Measurements from ENCODE around the gene GJB3. TPM values are rescaled to one million over a fixed set of nuclear protein-coding genes. Genes with fewer than 3 reads are reported as not detected.

The GJB3 gene
- total RNA-seq, 4 donors from 2014 or later, result 1.0 to 4.7 TPM; not detected in 2

- Histone ChIP-seq H3K4me3 (no peak overlapping the region), H3K36me3 (no peaks in the 10 kb centered on the region), H3K9me3 (no peaks in the 10 kb centered on the region), H3K4me1 (peaks cover 0 to 9% of the 10 kb centered on the region in 2 donors), H3K27ac (no peak overlapping the region), H3K27me3 (peaks cover 8 to 28% of the 10 kb centered on the region in 2 donors)
- DNase-seq, result no peak
- TF ChIP-seq POLR2A (IDR thresholded peaks at IDR 0.05), result no peak
- no peak for TF ChIP-seq CTCF (IDR thresholded peaks at IDR 0.05)
- intact Hi-C loops (cut with DNase I; ENCODE audit: low total_unique reads), result no loop called here
Observed at GRCh38 chr1:34780528-34780927, 486 bp upstream of the GJB3 start.

GRCh38 chr1:34781844-34782391 is 904 bp downstream of the GJB3 start:
- no peaks in the 10 kb centered on the region for H3K9me3 ChIP-seq
- TF ChIP-seq POLR2A (IDR thresholded peaks at IDR 0.05) (no peak), CTCF (IDR thresholded peaks at IDR 0.05) (no peak)
- no peak for DNase-seq
- intact Hi-C loops (cut with DNase I; ENCODE audit: low total_unique reads), result no loop called here
- H3K4me3 ChIP-seq, result no peak overlapping the region
- H3K27me3 ChIP-seq, result peaks cover 8 to 28% of the 10 kb centered on the region in 2 donors
- H3K4me1 ChIP-seq, result peaks cover 0 to 9% of the 10 kb centered on the region in 2 donors
- no peak overlapping the region for H3K27ac ChIP-seq
- H3K36me3 ChIP-seq, result no peaks in the 10 kb centered on the region

DNA sequence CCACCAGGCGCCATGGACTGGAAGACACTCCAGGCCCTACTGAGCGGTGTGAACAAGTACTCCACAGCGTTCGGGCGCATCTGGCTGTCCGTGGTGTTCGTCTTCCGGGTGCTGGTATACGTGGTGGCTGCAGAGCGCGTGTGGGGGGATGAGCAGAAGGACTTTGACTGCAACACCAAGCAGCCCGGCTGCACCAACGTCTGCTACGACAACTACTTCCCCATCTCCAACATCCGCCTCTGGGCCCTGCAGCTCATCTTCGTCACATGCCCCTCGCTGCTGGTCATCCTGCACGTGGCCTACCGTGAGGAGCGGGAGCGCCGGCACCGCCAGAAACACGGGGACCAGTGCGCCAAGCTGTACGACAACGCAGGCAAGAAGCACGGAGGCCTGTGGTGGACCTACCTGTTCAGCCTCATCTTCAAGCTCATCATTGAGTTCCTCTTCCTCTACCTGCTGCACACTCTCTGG is 3.8 kb downstream of the GJB3 start:
- intact Hi-C loops (cut with DNase I; ENCODE audit: low total_unique reads), result loop anchor here (5.0 kb wide), 1 partner anchor 68 kb away; no protein-coding TSS in a partner anchor
- Histone ChIP-seq H3K4me3 (no peak overlapping the region), H3K27ac (no peak overlapping the region), H3K27me3 (peaks cover 8 to 28% of the 10 kb centered on the region in 2 donors), H3K9me3 (no peaks in the 10 kb centered on the region), H3K36me3 (no peaks in the 10 kb centered on the region), H3K4me1 (peaks cover 0 to 9% of the 10 kb centered on the region in 2 donors)
- TF ChIP-seq POLR2A (IDR thresholded peaks at IDR 0.05) (no peak), CTCF (IDR thresholded peaks at IDR 0.05) (no peak)
- DNase-seq, result no peak

DNA sequence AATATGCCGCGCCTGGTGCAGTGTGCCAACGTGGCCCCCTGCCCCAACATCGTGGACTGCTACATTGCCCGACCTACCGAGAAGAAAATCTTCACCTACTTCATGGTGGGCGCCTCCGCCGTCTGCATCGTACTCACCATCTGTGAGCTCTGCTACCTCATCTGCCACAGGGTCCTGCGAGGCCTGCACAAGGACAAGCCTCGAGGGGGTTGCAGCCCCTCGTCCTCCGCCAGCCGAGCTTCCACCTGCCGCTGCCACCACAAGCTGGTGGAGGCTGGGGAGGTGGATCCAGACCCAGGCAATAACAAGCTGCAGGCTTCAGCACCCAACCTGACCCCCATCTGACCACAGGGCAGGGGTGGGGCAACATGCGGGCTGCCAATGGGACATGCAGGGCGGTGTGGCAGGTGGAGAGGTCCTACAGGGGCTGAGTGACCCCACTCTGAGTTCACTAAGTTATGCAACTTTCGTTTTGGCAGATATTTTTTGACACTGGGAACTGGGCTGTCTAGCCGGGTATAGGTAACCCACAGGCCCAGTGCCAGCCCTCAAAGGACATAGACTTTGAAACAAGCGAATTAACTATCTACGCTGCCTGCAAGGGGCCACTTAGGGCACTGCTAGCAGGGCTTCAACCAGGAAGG is 4.3 kb downstream of the GJB3 start:
- TF ChIP-seq CTCF (IDR thresholded peaks at IDR 0.05) (no peak), POLR2A (IDR thresholded peaks at IDR 0.05) (no peak)
- intact Hi-C loops (cut with DNase I; ENCODE audit: low total_unique reads), result loop anchor here (5.0 kb wide), 1 partner anchor 67 kb away; no protein-coding TSS in a partner anchor
- Histone ChIP-seq H3K4me3 (no peak overlapping the region), H3K9me3 (no peaks in the 10 kb centered on the region), H3K36me3 (no peaks in the 10 kb centered on the region), H3K27me3 (peaks cover 8 to 27% of the 10 kb centered on the region in 2 donors), H3K27ac (no peak overlapping the region), H3K4me1 (peaks cover 0 to 9% of the 10 kb centered on the region in 2 donors)
- DNase-seq, result no peak

DNA sequence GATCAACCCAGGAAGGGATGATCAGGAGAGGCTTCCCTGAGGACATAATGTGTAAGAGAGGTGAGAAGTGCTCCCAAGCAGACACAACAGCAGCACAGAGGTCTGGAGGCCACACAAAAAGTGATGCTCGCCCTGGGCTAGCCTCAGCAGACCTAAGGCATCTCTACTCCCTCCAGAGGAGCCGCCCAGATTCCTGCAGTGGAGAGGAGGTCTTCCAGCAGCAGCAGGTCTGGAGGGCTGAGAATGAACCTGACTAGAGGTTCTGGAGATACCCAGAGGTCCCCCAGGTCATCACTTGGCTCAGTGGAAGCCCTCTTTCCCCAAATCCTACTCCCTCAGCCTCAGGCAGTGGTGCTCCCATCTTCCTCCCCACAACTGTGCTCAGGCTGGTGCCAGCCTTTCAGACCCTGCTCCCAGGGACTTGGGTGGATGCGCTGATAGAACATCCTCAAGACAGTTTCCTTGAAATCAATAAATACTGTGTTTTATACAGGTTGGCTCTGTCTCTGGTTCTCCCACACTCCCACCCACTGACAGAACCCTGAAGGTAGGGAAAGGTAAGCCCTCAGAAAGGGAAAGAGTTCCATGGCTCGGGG is 5.0 kb downstream of the GJB3 start:
- Histone ChIP-seq H3K4me3 (no peak overlapping the region), H3K36me3 (no peaks in the 10 kb centered on the region), H3K27me3 (peaks cover 8 to 21% of the 10 kb centered on the region in 2 donors), H3K9me3 (no peaks in the 10 kb centered on the region), H3K27ac (no peak overlapping the region), H3K4me1 (peaks cover 0 to 9% of the 10 kb centered on the region in 2 donors)
- DNase-seq, result no peak
- intact Hi-C loops (cut with DNase I; ENCODE audit: low total_unique reads), result loop anchor here (5.0 kb wide), 1 partner anchor 66 kb away; no protein-coding TSS in a partner anchor
- no peak for TF ChIP-seq POLR2A (IDR thresholded peaks at IDR 0.05)
- no peak for TF ChIP-seq CTCF (IDR thresholded peaks at IDR 0.05)
